NCI-H1694 (cell line): Measurements from ENCODE around the gene UBTD1.

Experiments used
- DNase-seq: peaks from one replicate; lab custom pipeline; 2025; lab: John Stamatoyannopoulos, UW

UBTD1 gene

GRCh38 chr10:97584798-97585438 is 86.2 kb downstream of the UBTD1 start:
- DNase-seq: no peak

- no peak for DNase-seq
These were observed 86.7 kb downstream of the UBTD1 start for GRCh38 chr10:97585439-97585811.

GRCh38 chr10:97587183-97587582 is 88.5 kb downstream of the UBTD1 start:
- DNase-seq: no peak

- DNase-seq: no peak
These were observed 90.8 kb downstream of the UBTD1 start, which contains the start of gene C10orf62 for GRCh38 chr10:97589479-97589878. C10orf62 (plus strand) TSS chr10:97589721; CDS start chr10:97589898, 177 bp downstream.

- no peak for DNase-seq
These were observed 91.5 kb downstream of the UBTD1 start for GRCh38 chr10:97590082-97590747.

GRCh38 chr10:97590748-97591495 is 92.2 kb downstream of the UBTD1 start:
- no peak for DNase-seq

- DNase-seq: no peak
These were observed 94.7 kb downstream of the UBTD1 start for GRCh38 chr10:97593421-97593820.

- DNase-seq: no peak
These were observed 97.7 kb downstream of the UBTD1 start for GRCh38 chr10:97596101-97597082.

- no peak for DNase-seq
These were observed 99.1 kb downstream of the UBTD1 start for GRCh38 chr10:97597778-97598177.

GRCh38 chr10:97598407-97599271 is 99.9 kb downstream of the UBTD1 start:
- no peak for DNase-seq

- DNase-seq: no peak
These were observed 100.5 kb downstream of the UBTD1 start for GRCh38 chr10:97599272-97599619.

- DNase-seq: no peak
These were observed 101.9 kb downstream of the UBTD1 start for GRCh38 chr10:97600616-97601015.

GRCh38 chr10:97601268-97602215 is 102.8 kb downstream of the UBTD1 start:
- DNase-seq: no peak

- DNase-seq: no peak
These were observed 108.4 kb downstream of the UBTD1 start for GRCh38 chr10:97607095-97607636.

- DNase-seq: no peak
These were observed 110.4 kb downstream of the UBTD1 start for GRCh38 chr10:97608991-97609561.

GRCh38 chr10:97611473-97611872 is 112.7 kb downstream of the UBTD1 start:
- no peak for DNase-seq

- DNase-seq: peak; percentile 13
These were observed 113.7 kb downstream of the UBTD1 start for GRCh38 chr10:97612386-97612785.

- DNase-seq: no peak
These were observed 119.6 kb downstream of the UBTD1 start for GRCh38 chr10:97618285-97618684.

GRCh38 chr10:97618733-97619132 is 120.0 kb downstream of the UBTD1 start:
- no peak for DNase-seq
